ENCODE results near the gene PDE3A.

GRCh38 chr12:20494851-20495250 is 126.5 kb downstream of the PDE3A start:
- TF ChIP-seq CTCF (IDR thresholded peaks at IDR 0.05) = no peak
- TF ChIP-seq POLR2A (IDR thresholded peaks at IDR 0.05) = no peak
